ENCODE results near the gene RAB27A. TPM values are rescaled to one million over a fixed set of nuclear protein-coding genes. Genes with fewer than 3 reads are reported as not detected.

The RAB27A gene
- total and polyA plus RNA-seq, 2 of the 13 experiments (the other 11 are each of a cell fraction or from before 2014, with no cell fraction given) = 3.4 to 8.1 TPM

- TF ChIP-seq ZUFSP (CRISPR knock-in tag; IDR thresholded peaks at IDR 0.05; ENCODE audit: borderline replicate concordance) (no peak), SMAD9 (CRISPR knock-in tag; IDR thresholded peaks at IDR 0.05) (no peak), PRMT3 (CRISPR knock-in tag; IDR thresholded peaks at IDR 0.05; ENCODE audit: borderline replicate concordance, low read depth) (peak; percentile 69; the same call in 1 of the 2 replicates), ZNF383 (CRISPR knock-in tag; IDR thresholded peaks at IDR 0.05; ENCODE audit: borderline replicate concordance) (no peak), REL (CRISPR knock-in tag; conservative IDR thresholded peaks at IDR 0.05) (no peak), ZSCAN12 (CRISPR knock-in tag; IDR thresholded peaks at IDR 0.05) (no peak), ZNF513 (CRISPR knock-in tag; conservative IDR thresholded peaks at IDR 0.05) (no peak), CC2D1A (CRISPR knock-in tag; IDR thresholded peaks at IDR 0.05) (no peak), TBX3 (IDR thresholded peaks at IDR 0.05; ENCODE audit: borderline replicate concordance) (no peak), HNF4G (IDR thresholded peaks at IDR 0.05; ENCODE audit: borderline replicate concordance, low read depth, low read length) (no peak), HNF4G (CRISPR knock-in tag; IDR thresholded peaks at IDR 0.05; ENCODE audit: borderline replicate concordance, low read depth) (no peak), STAG1 (CRISPR knock-in tag; IDR thresholded peaks at IDR 0.05) (peak; percentile 89), GATA4 (IDR thresholded peaks at IDR 0.05; ENCODE audit: borderline replicate concordance, low read depth) (no peak), MAFK (conservative IDR thresholded peaks at IDR 0.05 in 1 of 2, IDR thresholded peaks at IDR 0.05 in 1 of 2; ENCODE audit: low read length in 2 of 2) (no peak), KLF6 (CRISPR knock-in tag; IDR thresholded peaks at IDR 0.05) (no peak), CENPBD1 (CRISPR knock-in tag; IDR thresholded peaks at IDR 0.05; ENCODE audit: borderline replicate concordance, low read depth) (no peak), ZNF552 (CRISPR knock-in tag; IDR thresholded peaks at IDR 0.05; ENCODE audit: borderline replicate concordance) (0 out of 2 replicates have a peak, but pooled peaks have one; percentile 43), NR2C2 (CRISPR knock-in tag; IDR thresholded peaks at IDR 0.05; ENCODE audit: borderline replicate concordance) (peak; percentile 54; the same call in 1 of the 2 replicates), TAF1 (CRISPR knock-in tag; IDR thresholded peaks at IDR 0.05) (no peak; the same call in 1 of the 2 replicates), PHB2 (IDR thresholded peaks at IDR 0.05; ENCODE audit: partially characterized antibody) (no peak), ZNF124 (CRISPR knock-in tag; IDR thresholded peaks at IDR 0.05) (no peak), HOXD1 (CRISPR knock-in tag; IDR thresholded peaks at IDR 0.05) (no peak), ZZZ3 (CRISPR knock-in tag; IDR thresholded peaks at IDR 0.05; ENCODE audit: borderline replicate concordance) (no peak), ZNF83 (CRISPR knock-in tag; IDR thresholded peaks at IDR 0.05; ENCODE audit: borderline replicate concordance) (no peak)
These were observed 980 bp upstream of the RAB27A start (continued) for GRCh38 chr15:55290528-55291057.
